ENCODE results near the gene TBC1D9B.

TBC1D9B gene

DNA sequence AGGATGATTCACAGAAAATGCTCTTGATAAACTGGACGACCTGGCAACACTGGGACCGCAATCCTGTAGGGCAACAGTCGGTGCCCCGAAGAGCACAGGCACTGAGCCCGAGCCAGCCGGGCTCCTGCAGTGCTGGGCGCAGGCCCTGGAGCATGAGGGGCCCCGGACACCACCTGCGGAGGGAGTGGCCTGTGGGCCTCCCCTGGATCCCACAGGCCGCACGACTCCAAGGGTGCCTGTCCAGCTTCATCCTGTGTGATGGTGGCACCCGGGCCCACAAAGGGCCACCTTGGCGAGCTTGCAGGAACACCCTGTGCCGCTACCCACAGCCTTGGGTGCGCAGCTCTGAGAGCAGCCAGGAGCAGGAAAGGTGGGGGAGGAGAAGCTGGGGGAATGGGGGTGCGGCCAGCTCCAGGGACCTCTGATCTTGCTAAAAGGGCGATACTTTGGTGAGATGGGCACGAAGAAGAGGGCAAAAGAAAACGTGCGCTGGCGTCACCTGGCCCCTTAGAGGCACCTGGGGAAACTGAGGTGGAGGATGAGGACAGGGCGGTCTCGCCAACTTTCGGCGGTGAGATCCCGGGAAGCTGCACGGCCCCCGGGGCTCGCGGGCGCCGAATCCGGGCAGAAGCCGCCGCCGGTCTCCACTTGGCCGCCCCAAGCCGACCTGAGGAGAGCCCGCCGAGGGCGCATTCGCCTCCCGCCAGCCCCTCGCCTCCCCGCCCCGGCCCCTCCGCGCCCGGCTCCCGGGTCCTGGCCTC is 722 bp downstream of the TBC1D9B start:
- DNase-seq: no peak

DNA sequence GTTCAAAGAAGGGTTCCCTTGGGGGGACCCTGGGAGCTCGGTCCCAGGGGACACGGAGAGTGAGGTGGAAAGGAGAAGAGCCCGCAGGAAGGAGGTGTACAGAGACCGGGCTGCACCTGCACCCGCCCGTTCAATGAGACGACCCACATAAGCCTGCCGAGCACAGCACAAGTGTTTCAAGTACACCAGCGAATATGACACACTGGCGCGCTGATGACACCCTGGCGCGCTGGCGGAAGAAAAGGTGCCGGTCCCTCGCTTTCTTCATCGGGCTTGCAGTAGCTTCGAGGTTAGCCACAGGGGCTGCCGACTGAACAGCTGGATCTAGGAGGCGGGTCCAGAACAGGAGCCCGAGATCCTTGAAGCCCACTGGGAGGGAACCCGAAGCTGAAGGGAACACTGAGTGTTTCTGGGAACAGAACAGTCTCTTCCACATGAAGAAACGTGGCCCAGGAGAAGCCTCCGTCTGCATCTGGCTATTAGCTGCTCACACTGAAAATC is 1.4 kb downstream of the TBC1D9B start:
- DNase-seq: no peak

DNA sequence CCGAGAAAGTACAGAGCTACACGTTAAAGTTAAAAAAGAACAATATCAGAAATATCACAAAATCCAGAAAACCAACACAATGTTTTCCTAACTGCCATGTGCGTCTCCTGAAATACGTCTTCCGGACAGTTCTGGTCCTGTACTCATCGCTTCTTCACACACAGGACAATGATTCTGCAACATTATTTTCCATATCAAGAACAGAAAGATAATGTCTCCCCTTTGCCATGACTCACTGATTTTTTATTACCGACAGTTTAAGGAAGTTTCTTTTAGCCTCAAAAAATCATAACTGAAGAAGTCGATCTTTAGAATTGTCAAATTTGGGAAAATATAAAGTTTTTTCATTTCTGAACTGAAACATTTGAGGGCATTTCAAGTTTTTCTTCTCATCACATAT is 2.5 kb downstream of the TBC1D9B start:
- DNase-seq: no peak

DNA sequence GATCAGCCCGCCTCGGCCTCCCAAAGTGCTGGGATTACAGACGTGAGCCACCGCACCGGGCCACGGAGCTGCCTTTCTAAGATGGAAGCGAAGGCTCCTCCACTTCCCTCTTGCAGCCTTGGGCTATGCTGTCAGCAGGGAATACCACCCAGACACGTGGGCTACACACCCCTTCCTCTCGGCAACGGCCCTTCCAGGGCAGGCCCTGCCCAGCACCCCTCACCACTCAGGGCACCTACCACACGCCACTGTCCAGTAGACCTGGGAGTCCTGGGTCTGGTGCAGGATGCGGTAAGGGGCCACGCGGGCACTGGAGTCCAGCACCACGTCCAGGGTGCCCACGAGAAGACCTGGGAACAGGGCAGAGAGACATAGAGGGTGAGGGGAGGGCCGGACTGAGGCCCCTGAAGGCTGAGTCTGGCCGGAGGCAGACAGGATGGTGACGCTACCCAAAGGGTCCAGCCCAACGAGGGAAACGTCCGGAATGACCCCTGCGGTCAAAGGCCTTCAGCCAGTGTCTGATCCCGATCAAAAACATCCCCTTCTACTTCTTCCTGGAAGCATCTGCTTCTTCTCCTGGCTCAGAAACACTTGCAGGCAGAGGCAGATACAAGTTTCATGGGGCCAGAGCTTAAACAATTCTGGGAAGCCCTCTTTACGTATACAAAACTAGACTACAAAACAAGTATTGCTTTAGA is 3.1 kb downstream of the TBC1D9B start:
- DNase-seq: no peak

DNA sequence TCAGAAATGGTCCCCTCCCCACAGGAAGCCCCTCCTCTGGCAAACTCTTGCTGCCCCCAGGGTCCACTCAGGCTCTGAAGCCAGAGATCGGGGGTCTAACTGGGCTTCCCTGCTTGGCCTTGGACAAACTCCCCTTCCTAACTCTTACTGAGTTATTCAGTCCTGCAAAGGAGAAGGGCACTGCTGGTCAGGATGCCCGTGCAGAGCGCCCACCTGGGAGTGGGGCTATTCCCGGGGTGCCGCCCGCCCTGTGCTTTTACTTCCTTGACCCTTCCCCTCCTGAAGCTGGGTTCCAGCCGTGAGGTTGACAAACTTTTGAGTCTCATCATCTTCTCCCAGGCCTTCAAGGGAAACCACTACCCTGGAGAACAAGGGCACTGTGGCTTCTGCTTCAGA is 4.9 kb downstream of the TBC1D9B start:
- no peak for DNase-seq

DNA sequence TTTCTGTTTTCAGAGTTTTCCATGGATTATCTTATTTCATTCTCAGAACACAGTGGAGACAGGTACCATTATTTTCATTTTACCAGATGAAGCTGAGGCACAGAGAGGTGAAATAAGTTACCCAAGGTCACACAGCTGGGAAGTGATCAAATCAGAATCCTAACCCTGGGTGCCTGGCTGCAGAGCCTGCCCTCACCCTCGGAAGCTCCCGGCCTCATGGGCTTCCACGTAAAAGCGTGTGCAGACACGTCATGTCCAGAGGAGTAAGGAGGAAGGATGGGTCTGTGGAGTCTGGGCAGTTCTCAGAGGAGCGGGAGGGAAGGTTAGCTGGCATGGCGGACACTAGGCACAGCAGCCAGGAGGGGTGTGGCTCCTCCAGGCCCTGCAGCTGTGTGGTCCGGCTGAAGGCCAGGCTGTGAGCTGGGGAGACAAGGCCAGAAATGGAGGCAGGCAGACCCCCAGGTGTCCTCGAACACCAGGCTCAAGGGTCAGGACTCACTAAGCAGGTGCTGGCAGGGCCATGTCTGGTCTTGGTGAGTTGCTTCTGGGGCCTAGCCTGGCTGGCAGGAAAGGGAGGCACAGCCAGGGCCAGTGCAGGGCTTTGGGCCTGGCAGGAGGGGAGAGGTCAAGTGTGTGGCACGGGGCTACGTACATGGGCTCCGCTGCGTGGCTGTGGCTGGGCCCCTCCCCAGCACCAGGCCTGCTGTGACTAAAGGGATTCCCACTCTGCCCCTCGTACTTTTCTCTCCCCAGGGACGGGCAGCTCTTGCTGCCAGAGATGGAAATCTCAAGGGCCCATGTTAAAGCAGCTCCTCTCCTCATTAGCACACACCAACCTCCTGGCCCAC is 5.6 kb downstream of the TBC1D9B start:
- no peak for DNase-seq

DNA sequence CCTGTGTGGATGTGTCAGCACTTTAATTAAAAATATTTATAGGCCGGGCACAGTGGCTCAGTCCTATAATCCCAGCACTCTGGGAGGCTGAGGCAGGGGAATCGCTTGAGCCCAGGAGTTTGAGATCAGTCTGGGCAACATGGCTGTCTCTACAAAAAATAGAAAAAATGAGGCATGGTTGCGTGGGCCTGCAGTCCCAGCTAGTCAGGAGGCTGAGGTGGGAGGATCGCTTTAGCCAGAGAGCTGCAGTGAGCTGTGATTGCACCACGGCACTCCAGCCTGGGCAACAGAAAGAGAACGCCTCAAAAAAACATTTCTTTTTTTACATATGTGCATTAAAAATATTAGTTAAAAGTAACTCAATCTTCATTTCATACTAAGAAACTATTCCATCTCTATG is 6.2 kb downstream of the TBC1D9B start:
- no peak for DNase-seq

DNA sequence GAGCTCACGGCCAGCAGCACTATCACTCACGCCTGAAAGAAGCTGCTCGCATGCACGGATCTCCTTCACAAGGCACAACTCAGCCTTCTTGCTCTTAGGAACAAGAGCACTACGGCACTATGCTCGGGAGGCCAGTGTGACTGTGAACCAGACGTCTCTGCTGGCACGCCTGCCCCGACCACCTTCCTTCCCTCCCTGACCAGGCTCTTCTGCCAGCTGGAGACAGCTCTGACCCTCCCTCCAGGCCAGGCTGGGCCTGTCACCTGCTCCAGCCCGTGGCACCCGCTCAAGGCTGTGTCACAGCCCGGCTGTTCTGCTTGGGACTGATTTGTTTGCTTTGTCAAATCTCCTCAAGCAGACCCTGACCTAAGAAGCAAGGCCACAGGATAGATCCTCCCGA is 7.0 kb downstream of the TBC1D9B start:
- DNase-seq: no peak

DNA sequence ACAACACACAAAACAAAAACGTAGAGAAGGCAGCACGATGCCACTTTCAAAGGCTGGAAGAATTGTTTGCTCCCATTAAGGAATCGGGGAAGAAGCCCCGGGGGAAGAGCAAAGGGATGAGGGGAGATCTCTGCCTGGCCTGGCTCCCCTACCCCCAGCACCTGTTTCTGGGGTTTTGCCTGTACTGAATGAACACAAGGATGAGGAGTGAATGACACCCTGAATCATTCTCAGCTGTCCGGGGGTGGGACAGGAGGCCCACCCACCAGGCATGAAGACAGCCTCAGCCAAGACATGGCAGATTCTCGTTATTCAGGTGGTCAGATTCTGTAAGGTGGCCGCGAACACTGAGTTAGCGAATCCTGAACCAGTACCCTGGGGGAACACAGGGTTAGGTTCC is 7.5 kb downstream of the TBC1D9B start:
- no peak for DNase-seq

DNA sequence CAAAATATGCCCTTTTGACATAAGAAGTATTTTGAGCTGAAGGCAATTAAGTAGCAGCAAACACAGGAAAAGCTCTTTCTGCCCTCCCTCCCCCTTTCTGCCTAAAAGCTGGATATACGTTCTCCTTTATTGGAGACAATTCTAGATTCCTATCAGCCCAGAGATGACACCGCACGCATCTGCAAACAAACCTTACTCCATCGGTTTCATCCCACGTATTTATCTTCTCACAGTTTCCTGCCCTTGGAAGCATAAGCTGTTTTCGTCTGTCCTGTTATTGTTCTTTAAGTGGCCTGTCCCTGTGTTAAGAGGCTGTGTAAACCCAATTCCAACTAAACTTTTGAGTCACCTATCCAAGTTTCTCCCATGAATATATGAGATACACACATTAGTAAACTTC is 11.8 kb downstream of the TBC1D9B start:
- DNase-seq: no peak

DNA sequence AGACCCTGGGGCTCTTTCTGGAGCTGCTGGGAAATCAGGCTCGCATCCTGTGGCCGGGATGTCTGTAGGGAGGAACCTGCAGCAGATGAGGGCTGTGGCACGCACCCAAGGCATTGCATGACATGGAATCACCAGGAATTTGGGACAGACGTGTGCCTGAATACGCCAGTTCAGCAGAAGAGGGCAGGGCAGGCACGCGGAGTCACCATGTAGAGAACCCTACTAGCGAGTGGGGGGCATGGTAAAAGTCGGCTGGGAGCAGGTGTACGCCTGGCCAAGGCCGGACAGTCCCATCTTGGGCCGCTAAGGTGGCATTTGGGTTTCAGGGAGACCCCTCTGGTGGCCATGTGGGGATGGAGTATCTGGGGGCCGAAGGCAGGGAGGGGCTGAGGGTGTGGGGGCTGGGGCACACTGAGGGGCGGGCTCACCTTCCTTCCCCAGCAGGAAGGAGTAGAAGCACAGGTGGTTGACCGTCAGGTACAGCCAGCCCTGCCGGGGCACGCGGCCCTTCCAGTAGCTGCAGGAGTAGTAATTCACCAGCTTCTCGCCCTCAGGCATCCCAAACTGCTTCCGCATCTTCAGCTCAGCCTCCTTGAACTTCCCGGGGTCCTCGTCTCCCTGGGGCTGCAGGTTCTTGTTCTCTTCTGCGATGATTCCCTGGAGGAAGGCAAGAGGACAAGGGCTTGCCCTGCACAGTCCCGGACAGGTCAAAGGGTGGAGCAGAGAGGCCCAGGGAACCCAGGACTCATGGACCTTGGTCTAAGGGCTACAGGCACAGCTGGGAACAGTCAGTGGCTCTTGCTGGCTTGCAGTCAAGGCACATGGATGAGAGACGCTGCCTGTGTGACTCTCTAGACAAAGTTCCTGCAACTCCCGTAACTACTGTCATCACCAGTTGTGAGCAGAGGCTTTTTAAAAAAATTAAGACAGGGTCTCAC is 13.5 kb downstream of the TBC1D9B start:
- no peak for DNase-seq

DNA sequence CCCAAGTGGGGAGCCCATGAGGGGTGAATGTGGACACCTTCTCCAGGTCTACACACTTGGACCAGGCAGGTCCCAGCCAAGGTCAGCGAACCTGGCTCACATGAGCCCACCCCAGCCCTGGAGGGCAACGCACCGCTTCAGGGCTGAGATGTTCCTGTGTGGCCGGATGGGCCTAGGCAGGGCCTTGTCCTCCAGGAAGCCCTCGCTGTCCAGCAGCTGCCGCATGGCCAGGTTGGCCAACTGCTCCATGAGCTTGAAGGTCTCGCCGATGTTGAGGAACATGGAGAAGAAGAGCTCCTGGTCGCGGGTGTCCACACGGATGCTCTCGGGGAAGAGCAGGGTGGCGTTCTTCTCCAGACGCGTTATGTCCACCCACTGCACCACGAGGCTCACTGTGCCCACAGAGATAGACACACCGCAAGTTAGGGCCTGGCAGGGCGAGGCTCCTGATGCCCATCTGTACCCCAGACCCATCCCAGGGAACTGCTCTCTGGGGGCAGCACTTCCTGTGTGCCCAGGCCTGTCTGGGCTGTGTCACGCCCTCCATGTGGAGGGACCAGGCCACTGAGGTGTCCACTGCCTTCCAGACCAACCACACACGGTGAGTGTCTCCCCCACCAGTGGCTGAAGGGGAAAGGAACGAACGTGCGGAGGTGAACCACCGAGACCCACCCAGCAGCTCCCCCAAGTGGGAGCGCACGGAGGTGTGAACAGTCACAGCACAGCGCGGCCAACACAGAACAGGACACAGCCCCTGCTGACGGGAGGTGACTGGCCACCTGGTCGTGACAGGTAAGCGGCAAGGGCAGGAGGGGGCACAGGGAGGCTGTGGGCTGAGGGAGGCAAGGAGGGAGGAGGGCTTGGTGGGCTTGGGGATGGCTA is 14.4 kb downstream of the TBC1D9B start:
- DNase-seq: no peak

DNA sequence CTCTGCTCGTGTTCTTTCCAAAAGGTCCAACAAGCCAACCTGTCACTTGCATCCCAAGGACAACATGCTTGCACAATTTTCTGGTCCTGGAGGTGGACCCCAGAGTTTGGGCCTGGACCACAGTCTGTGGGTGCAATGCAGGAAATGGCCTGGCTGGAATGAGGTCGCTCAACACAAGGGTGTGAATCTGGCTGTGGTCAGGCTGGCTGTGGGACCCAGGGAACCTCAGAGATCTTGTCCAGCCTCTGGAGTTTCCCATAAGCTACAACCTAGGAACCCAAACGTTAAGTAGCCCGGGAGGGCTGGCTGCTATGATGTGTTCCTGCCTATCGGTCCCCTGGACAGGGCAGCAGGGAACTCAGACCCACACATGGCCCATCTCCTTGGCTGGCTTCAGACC is 15.4 kb downstream of the TBC1D9B start:
- DNase-seq: no peak

DNA sequence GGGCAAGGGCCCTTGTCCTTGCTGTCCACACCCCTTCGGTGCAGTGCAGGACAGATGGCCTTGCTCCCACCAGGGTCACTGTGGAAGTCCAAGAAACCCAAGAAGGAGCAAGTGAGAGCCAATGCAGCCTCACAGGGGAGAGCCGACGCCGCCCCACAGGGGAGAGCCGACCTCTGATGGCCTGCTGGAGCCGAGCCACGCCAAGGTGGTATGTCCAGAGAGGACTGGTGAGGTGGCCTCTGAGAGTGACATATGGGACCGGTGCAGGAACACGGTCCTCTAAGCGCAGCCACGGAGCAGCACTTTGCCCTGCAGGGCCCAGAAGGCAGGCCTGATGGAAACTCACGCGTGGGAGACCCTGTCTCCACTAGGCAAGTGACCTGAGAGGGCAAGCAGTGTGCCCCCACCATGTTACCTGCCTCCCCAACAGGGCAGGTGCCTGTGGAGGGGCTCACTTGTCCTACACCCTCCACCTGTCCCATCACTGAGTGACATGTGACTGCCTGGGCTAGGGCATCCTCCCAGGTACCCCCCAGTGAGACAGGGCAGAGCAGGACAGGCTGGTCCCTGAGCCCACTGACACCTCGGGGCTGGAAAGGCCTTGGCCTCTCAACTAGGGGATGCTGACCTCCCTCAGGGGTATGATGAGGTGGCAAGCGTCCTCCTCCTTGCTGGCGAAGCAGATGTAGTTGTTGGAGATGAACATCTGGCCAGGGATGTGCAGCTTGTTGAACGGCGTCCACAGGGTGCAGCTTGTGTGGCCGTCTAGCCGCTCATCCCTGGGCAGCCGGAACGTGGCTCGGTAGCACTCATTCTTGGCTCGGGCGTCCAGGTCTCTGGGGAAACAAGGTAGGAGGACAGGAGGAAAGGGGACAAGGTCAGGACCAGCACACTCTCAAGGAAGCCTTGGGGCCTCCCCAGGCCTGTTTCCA is 16.7 kb downstream of the TBC1D9B start:
- no peak for DNase-seq

DNA sequence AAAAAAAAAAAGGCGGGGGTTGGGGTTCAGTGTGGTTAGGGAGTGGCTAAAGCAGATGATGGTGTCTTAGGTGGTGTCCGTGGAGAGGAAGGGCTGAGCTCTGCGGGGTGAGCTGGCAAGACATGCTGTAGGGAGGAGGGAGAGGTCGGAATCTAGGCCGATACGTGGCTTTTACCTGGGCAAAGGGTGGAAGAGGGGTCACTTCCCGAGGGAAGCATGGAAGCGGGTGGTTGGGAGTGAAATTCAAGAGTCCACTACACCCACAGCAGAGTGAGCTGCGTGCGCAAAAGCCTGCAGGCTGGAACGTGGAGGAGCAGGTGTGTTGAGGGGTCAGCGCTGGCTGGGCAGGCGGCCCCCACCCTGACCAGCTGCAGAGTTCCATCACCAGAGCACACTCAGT is 17.8 kb downstream of the TBC1D9B start:
- no peak for DNase-seq

DNA sequence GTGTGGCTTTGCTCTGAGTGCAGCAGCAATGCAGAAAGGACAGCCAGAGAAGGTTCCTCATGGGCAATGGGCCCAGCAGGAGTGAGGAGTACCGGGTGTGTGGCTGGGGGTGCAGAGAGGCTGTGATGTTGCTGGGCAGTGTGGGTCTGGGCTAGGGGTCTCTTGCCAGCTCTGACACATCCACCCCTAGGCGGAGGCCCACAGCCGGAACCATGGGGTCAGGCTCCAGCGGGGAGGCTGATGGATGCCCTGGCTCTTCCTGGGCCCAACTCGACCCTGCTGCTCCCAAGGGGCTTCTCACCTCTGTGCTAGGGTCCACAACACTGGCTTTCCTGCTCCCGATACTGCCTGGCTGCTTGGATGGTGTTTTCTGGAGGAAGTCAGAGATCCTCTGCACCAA is 19.9 kb downstream of the TBC1D9B start:
- no peak for DNase-seq

DNA sequence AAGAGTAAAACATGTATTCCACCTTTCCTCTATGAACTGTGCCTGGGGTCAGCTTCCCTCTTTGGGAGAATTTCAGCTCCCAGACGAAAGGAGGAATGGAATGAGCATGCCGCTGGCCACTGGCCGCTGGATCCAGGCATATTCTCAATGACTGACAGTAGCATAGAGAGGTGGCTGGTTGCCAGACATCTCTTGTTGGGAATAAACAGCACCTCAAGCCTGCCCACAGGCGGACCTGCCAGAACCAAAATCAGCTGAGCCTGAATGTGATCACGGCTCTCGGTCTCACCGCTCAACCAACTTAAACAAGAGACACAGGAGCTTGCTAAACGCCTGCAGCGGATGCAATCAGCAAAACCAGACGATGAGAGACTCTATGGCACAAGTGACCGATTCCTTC is 20.6 kb downstream of the TBC1D9B start:
- no peak for DNase-seq

DNA sequence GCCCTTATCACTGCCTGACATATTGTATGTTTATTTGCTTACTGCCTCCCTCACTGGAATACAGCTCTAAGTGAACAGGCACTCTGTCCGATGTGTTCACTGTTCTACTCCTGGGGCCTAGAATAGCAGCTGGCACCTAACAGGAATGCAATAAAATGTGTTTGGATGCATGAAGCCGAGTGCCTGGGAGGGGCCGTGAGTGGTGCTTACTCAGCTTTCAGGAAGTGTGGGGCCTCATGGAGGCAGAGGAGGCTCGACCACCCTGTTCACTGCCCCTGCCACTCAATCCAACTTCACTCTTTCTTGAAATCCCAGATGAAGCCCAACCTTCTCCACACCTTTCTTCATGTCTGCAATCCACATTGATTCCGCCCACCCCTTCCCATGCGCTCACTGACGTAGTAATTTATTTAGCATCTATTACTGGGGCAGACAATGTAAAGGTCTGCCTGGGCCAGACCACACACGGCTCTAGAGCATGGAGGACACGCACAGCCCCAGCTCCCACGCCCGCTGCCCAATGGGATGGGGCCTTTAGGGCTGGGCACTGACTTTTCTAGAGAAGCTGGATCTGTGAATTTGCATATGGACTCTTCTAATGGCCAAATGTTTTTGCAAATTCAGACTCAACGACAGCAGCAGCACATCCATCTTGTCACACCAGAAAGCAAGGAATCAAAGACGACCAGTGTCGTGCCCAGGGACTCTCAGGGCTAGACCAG is 21.3 kb downstream of the TBC1D9B start:
- DNase-seq: no peak

DNA sequence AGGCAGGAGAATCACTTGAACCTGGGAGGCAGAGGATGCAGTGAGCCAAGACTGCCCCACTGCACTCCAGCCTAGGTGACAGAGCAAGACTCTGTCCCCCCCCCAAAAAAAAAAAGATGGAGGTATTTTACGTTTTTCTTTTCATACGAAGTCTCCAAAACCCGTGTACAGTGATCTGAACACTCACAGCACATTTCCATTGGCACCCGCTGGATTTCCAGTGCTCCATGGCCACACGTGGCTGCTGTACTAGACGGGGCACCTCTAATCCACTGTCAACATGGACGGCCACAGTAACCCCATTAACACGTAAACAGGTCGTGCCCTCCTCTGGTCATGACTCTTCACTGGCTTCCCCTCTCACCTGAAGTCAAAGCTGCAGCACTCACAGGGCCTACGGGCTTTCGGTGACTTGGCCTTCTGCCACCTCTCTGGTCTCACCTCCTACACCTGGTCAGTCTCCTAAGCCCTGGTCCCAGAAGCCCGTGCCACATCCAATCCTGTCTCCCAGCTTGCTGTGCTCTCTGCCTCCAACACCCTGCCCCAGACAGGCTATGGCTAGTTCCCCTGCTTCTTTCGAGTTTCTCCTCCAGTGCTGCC is 22.1 kb downstream of the TBC1D9B start:
- DNase-seq: no peak

Measured in COR-L47 (cell line).